NT2/D1 (cell line): ENCODE measurements around the gene CEBPB.

Experiments
- SUZ12 ChIP-seq: IDR thresholded peaks from 2 replicates; pipeline ENCODE4 v1.6.1; 2011; ENCODE audit not compliant: insufficient read length, insufficient read depth; ENCODE audit errors: extremely low read depth
- YY1 ChIP-seq: IDR thresholded peaks from 2 replicates; pipeline ENCODE4 v1.6.1; 2011; ENCODE audit not compliant: insufficient read length, insufficient read depth
- ZNF274 ChIP-seq: IDR thresholded peaks from 2 replicates; pipeline ENCODE4 v1.6.1; 2011; ENCODE audit warnings: mild to moderate bottlenecking, low read depth, low read length

DNA sequence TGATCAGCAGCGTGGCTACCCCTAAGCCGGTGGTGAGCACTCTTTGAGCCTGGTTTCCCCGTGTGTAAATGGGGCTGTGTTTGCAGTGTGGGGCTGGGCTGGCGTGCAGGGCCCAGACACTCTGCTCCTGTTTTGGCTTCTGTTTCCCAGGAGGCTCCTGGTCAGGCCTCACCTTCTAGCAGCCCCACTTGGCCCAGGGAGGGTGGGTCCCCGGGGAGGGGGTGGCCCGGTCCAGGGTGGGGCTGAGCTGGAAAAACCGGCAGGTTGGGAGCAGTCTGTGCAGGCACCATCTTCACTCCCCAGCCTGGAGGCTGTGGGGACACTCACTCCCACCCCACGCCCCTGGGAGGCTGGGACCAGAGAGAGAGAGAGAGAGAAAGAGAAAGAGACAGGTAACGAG, 25.3 kb downstream of the CEBPB start:
- TF ChIP-seq SUZ12, result no peak
- no peak for TF ChIP-seq YY1
- no peak for TF ChIP-seq ZNF274
